ENCODE data around the gene UFSP2.
"Not testable (repeated sequence)": the region's sequence is repeated elsewhere in the genome, so short reads cannot be mapped to it uniquely, and the experiment has no call there.

Gene UFSP2

DNA sequence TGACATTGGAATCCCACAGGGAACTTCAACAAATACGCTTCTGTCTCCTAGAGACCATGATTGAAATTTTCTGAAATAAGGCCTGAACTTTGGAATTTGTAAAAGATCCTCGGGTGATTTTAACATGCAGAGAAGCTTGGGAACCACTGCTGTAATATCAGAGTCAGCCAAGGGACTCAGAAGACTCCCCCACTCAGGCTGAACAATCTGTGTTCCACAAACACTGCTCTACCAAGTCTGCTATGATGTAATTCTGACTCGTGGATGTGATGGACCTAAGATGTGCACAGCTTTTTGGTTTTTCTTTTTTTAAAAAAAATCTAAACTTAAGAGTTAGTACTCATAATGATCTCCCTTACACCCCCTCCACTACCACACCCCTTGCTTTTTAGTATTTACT, 56.0 kb downstream of the UFSP2 start:
- no peak overlapping the region for H3K4me3 ChIP-seq (ENCODE audit: low read length)
- TF ChIP-seq, protein P1, sequence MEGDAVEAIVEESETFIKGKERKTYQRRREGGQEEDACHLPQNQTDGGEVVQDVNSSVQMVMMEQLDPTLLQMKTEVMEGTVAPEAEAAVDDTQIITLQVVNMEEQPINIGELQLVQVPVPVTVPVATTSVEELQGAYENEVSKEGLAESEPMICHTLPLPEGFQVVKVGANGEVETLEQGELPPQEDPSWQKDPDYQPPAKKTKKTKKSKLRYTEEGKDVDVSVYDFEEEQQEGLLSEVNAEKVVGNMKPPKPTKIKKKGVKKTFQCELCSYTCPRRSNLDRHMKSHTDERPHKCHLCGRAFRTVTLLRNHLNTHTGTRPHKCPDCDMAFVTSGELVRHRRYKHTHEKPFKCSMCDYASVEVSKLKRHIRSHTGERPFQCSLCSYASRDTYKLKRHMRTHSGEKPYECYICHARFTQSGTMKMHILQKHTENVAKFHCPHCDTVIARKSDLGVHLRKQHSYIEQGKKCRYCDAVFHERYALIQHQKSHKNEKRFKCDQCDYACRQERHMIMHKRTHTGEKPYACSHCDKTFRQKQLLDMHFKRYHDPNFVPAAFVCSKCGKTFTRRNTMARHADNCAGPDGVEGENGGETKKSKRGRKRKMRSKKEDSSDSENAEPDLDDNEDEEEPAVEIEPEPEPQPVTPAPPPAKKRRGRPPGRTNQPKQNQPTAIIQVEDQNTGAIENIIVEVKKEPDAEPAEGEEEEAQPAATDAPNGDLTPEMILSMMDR (IDR thresholded peaks at IDR 0.05; ENCODE audit: insufficient read depth, low read depth, low read length, missing control alignments), result no peak
- DNase-seq (ENCODE audit: low read depth), result no peak

DNA sequence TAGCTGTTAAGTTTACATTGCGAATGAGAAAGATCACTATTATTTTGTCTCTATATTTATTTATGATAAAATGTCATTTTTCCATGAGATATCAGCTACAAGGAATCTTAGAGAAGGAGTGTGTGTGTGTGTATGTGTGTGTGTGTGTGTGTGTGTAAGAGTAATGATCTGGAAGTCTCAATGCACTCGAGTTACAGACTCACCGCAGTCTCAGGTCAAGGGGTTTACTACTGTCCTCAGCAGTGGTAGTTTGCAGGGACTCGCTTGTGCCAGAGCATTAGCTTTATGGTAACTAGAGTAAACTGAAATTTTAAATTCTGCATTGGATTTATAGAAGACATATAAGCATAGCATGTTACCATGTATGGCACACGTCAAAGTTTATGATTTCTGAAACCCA, 60.9 kb downstream of the UFSP2 start:
- TF ChIP-seq, protein P1 (IDR thresholded peaks at IDR 0.05; ENCODE audit: insufficient read depth, low read depth, low read length, missing control alignments), result no peak
- H3K4me3 ChIP-seq (ENCODE audit: low read length), result no peak overlapping the region
- DNase-seq (ENCODE audit: low read depth), result no peak

DNA sequence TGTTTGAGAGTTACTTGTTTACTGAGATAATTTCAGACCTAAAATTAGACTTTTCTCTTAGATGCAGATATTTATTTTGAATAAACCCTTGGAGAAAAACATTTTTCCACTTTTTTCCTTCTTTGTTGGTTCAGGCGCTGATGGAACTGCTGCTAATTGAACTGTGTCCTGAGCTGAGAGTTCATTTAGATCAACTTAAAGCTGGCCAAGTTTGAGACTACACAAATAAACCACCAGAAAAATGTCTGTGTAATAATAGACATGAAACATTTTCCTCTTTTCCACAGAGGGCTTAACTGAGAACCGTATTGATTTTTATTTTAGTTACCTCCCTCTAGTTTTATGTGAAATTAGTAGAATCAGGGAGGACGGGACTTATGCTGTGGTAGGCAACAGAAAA, 62.5 kb downstream of the UFSP2 start:
- no peak for DNase-seq (ENCODE audit: low read depth)
- H3K4me3 ChIP-seq (ENCODE audit: low read length), result no peak overlapping the region
- TF ChIP-seq, protein P1 (IDR thresholded peaks at IDR 0.05; ENCODE audit: insufficient read depth, low read depth, low read length, missing control alignments), result no peak

DNA sequence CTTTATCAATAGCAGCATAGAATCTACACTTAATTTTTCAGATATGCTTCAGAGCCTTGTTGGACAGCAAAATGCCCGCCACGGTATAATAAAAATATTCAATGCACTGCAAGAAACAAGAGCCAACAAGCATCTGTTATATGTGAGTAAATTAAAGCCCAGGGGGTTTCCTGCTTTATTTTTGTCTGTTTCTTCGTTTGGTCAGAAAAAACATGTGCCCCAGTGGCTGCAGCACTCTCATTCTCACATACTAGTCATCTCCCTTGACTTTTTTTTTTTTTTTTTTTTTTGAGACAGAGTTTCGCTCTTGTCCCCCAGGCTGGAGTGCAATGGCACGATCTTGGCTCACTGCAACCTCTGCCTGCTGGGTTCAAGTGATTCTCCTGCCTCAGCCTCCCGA, 63.2 kb downstream of the UFSP2 start:
- H3K4me3 ChIP-seq (ENCODE audit: low read length), result not testable (repeated sequence)
- DNase-seq (ENCODE audit: low read depth), result peak; percentile 36

DNA sequence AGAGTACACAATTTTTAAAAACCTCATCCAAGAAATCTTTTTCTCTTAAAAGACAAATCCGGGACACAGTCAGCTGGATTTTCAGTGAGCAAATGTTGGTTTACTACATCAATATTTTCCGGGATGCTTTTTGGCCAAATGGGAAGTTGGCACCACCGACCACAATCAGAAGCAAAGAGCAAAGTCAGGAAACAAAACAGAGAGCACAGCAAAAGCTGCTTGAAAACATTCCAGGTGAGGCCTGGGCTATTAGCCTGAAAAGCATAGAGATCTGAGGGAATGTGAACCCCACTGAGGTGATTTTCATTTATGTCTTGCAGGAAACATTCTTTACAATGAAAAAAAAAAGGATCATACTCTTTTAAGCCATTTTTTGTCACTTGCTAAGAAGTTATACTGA, 63.9 kb downstream of the UFSP2 start:
- no peak overlapping the region for H3K4me3 ChIP-seq (ENCODE audit: low read length)
- TF ChIP-seq, protein P1 (IDR thresholded peaks at IDR 0.05; ENCODE audit: insufficient read depth, low read depth, low read length, missing control alignments), result no peak
- no peak for DNase-seq (ENCODE audit: low read depth)

DNA sequence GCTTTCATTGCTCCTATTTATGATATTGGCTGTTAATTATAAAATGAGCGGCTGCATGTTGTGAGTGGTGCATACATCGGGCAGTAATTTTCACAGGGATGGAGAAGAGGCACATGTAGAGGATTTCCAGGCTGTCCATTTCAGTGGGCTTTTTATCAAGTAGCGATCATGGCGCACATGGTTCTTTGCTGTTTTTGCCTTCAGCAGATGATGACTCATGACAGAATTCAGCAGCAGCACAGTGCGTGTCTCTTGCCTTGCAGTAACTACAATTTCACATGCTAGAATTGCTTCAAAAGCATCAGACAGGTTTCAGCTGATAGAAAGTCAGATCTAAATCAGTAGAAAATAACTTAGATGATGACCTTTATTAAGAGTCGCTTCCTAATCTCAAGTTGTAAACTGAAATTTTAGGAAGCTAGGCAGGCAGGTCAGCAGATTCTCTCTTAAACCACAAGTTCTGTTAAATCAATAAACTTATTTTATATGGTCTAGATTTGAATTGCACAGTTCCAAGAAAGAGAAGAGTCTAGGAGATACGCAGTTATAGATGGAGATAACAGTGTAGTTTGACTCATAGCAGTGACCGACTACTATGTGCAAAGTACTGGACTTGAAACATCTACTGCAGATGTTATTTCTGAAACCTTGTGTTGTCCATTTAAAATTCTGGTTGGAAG, 65.9 kb downstream of the UFSP2 start:
- DNase-seq (ENCODE audit: low read depth), result peak; percentile 23
- no peak overlapping the region for H3K4me3 ChIP-seq (ENCODE audit: low read length)
- TF ChIP-seq, protein P1 (IDR thresholded peaks at IDR 0.05; ENCODE audit: insufficient read depth, low read depth, low read length, missing control alignments), result no peak

DNA sequence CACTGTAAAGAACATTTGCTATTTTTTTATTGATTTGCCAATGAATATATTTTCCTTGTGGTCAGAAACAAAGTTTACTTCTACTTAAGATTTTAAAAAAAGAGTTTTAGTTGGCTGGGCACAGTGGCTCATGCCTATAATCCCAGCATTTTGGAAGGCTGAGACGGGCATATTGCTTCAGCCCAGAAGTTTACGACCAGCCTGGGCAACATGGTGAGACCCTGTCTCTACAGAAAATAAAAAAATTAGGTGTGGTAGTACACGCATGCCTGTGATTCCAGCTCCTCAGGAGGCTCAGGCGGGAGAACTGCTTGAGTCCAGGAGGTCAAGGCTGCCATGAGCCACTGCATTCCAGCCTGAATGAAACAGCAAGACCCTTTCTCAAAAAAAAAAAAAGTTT, 66.8 kb downstream of the UFSP2 start:
- DNase-seq (ENCODE audit: low read depth), result no peak
- TF ChIP-seq, protein P1 (IDR thresholded peaks at IDR 0.05; ENCODE audit: insufficient read depth, low read depth, low read length, missing control alignments), result no peak

More for the DNA sequence above, 66.8 kb downstream of the UFSP2 start:
- H3K4me3 ChIP-seq (ENCODE audit: low read length), result no peak overlapping the region
